ENCODE measurements around the gene RNF144B.
"Not testable (repeated sequence)": the region's sequence is repeated elsewhere in the genome, so short reads cannot be mapped to it uniquely, and the experiment has no call there.

Gene RNF144B

GRCh38 chr6:18362058-18362561 is 25.0 kb upstream of the RNF144B start:
- Histone ChIP-seq H3K27ac (no peak overlapping the region), H3K4me1 (ENCODE audit: control insufficient read depth in 1 of 2, insufficient read depth in 1 of 2, low read depth in 1 of 2, low read length in 1 of 2) (no peaks in the 10 kb centered on the region), H3K9me3 (no peaks in the 10 kb centered on the region), H3K4me3 (ENCODE audit: low read depth in 1 of 2, low read length in 1 of 2) (no peak overlapping the region), H3K27me3 (no peaks in the 10 kb centered on the region), H3K36me3 (no peaks in the 10 kb centered on the region)
- TF ChIP-seq CTCF (IDR thresholded peaks at IDR 0.05), result no peak

- no peaks in the 10 kb centered on the region for H3K36me3 ChIP-seq
- no peaks in the 10 kb centered on the region for H3K4me1 ChIP-seq (ENCODE audit: control insufficient read depth in 1 of 2, insufficient read depth in 1 of 2, low read depth in 1 of 2, low read length in 1 of 2)
- H3K9me3 ChIP-seq, result no peaks in the 10 kb centered on the region
- no peaks in the 10 kb centered on the region for H3K27me3 ChIP-seq
- TF ChIP-seq CTCF (IDR thresholded peaks at IDR 0.05), result no peak
- H3K4me3 ChIP-seq (ENCODE audit: low read depth in 1 of 2, low read length in 1 of 2), result no peak overlapping the region
- H3K27ac ChIP-seq, result no peak overlapping the region
Observed at GRCh38 chr6:18363746-18364145, 23.4 kb upstream of the RNF144B start.

GRCh38 chr6:18364561-18364960 is 22.6 kb upstream of the RNF144B start:
- not testable (repeated sequence) for H3K4me1 ChIP-seq (ENCODE audit: control insufficient read depth in 1 of 2, insufficient read depth in 1 of 2, low read depth in 1 of 2, low read length in 1 of 2); H3K27me3 ChIP-seq; H3K36me3 ChIP-seq; H3K9me3 ChIP-seq; H3K27ac ChIP-seq; H3K4me3 ChIP-seq (ENCODE audit: low read depth in 1 of 2, low read length in 1 of 2)

- Histone ChIP-seq H3K4me1 (ENCODE audit: control insufficient read depth in 1 of 2, insufficient read depth in 1 of 2, low read depth in 1 of 2, low read length in 1 of 2) (no peaks in the 10 kb centered on the region), H3K27me3 (no peaks in the 10 kb centered on the region), H3K36me3 (no peaks in the 10 kb centered on the region), H3K9me3 (no peaks in the 10 kb centered on the region), H3K27ac (no peak overlapping the region), H3K4me3 (ENCODE audit: low read depth in 1 of 2, low read length in 1 of 2) (no peak overlapping the region)
- TF ChIP-seq CTCF (IDR thresholded peaks at IDR 0.05), result no peak
Observed at GRCh38 chr6:18367371-18367770, 19.8 kb upstream of the RNF144B start.

GRCh38 chr6:18368277-18369105 is 18.7 kb upstream of the RNF144B start:
- H3K4me1 ChIP-seq (ENCODE audit: control insufficient read depth in 1 of 2, insufficient read depth in 1 of 2, low read depth in 1 of 2, low read length in 1 of 2), result no peaks in the 10 kb centered on the region
- no peaks in the 10 kb centered on the region for H3K9me3 ChIP-seq
- no peak for TF ChIP-seq CTCF (IDR thresholded peaks at IDR 0.05)
- no peaks in the 10 kb centered on the region for H3K36me3 ChIP-seq
- no peaks in the 10 kb centered on the region for H3K27me3 ChIP-seq
- H3K27ac ChIP-seq, result no peak overlapping the region
- H3K4me3 ChIP-seq (ENCODE audit: low read depth in 1 of 2, low read length in 1 of 2), result no peak overlapping the region

- no peak for TF ChIP-seq CTCF (IDR thresholded peaks at IDR 0.05)
- Histone ChIP-seq H3K27me3 (no peaks in the 10 kb centered on the region), H3K27ac (no peak overlapping the region), H3K4me1 (ENCODE audit: control insufficient read depth in 1 of 2, insufficient read depth in 1 of 2, low read depth in 1 of 2, low read length in 1 of 2) (no peaks in the 10 kb centered on the region), H3K4me3 (ENCODE audit: low read depth in 1 of 2, low read length in 1 of 2) (no peak overlapping the region), H3K36me3 (no peaks in the 10 kb centered on the region), H3K9me3 (no peaks in the 10 kb centered on the region)
Observed at GRCh38 chr6:18371010-18371409, 16.1 kb upstream of the RNF144B start.

Data from neutrophil (primary cell).